ENCODE results near the gene ZGPAT. TPM values are rescaled to one million over a fixed set of nuclear protein-coding genes. Genes with fewer than 3 reads are reported as not detected.

Gene ZGPAT
- total and polyA plus RNA-seq, 2 of the 8 experiments (the other 6 are each of a cell fraction or from before 2014, with no cell fraction given) = 14.5 to 21.4 TPM

DNA sequence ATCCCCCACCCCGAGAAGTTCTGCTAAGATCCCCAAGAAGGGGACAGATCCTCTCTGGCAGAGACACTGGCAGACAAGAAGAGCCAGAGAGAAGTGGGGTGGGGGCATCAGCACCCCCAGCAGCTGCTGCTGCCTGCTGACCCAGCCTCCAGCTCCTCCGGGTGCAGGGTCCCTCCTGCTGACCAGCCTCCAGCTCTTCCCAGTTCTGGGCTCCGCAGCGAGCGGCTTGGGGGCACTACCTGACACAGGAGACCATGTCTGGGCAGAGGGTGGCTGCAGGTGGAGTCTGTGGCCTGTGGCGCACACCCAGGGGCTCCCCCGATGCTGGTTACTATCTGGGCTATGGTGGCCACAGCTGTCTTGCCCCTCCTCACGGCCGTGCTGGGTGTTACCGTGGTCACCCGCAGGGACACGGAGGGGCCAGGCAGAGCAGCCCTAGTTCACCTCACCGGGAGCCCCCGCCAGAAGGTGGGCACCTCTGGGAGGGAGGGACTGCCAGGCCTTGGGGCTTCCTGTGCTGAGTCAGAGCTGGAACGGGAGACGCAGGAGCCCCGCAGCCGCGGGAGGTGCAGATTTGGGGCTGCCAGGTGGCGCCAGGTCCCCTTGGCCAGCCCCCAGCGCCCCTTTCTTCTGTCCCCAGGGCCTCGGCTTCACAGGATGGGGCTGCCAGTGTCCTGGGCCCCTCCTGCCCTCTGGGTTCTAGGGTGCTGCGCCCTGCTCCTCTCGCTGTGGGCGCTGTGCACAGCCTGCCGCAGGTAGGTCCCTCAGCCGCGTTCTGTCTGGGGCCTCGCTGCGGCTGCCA is 29.3 kb downstream of the ZGPAT start (continued):
- no peak for TF ChIP-seq ZNF274 (IDR thresholded peaks at IDR 0.05; ENCODE audit: borderline replicate concordance, extremely low read depth, low read length)
- no peak for TF ChIP-seq MAFK (IDR thresholded peaks at IDR 0.05; ENCODE audit: low read depth, low read length)
- no peak for TF ChIP-seq USF2 (IDR thresholded peaks at IDR 0.05; ENCODE audit: low read length)

All from H1 (cell line).